Pulmonary artery endothelial cell (primary cell): Measurements from ENCODE around the gene BABAM2. TPM values are rescaled to one million over a fixed set of nuclear protein-coding genes. Genes with fewer than 3 reads are reported as not detected.

Experiments
- DNase-seq: peaks from one replicate; pipeline ENCODE4 v3.0.0-alpha.2; 2011; ENCODE audit warnings: low read depth, low spot score
- total RNA-seq: library from RNA; depleted of rRNA; stranded (reverse); fragments of >200 nt; gene quantifications from 2 replicates; pipeline ENCODE4 v1.2.3, GENCODE V29; 2014

BABAM2 gene
- total RNA-seq, 1 donor from 2014 or later: 12.9 TPM

DNA sequence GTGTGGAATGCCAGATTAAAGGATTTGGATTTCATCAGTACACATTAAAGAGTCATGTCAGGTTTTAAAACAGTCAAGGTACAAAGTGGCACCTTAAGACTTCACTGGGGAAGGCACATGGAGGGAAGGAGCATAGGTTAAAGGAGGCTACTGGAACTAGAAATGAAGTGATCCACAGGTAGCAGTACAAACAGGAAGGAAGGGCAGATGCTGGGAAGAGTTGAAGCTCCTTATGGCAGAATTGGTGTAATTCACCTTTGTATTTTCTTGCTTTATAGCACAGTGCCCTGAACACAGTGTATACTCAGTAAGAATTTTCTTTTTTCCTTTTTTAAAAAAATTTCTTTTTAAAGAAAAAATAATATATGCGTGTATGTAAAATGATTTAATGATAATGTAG is 177.1 kb downstream of the BABAM2 start:
- DNase-seq: no peak

DNA sequence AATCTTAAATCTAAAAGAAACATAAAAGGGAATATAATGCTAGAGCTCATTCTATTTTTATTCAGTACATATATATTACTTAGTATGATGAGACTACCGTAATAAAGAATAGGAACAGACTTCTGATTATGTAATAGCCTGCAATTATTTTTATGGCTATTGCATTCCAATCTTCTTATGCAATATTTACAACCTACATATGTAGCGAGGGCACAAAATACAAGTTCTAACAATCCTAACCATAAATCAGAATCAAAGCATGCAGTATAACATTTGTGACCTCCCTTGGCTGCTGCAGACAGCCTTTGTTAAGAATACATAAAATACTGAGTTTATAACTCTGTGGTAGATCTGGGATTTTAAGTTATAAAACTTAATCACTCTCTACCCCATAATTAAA is 177.6 kb downstream of the BABAM2 start:
- no peak for DNase-seq

DNA sequence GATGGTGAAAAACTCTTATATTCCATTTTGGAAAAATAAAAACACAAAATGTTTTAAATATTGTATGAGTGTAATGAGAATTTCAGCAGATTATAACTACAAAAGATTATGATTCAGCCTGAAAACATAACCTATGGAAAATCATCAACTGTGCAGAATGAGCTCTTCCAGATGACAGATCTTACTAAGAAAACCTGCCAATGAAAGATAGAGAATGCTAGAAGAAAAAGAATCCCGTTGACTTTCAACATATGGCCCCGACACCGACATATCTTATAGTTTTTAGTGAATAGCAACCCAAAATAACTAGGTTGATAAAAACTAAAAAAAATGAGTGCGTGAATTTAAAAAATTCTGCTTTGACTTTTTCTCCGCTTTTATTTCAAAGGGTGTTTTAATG is 178.0 kb downstream of the BABAM2 start:
- no peak for DNase-seq

DNA sequence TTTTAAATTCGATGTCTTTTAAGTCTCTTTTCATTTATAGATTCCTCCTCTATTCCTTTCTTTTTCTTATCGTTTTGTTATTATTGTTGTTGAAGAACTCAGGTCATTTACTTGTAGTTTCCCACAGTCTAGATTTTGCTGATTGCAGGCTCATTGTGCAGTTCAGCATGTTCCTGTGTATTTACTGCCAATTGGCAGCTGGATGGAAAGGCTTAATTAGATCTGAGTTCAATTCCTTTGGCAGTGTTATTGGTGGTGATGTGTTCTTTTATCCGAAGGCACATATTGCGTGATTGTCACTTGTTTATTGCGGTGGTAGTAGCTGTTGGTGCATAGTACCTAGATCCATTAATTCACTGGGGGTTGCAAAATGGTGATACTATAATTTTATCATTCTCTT is 180.7 kb downstream of the BABAM2 start:
- no peak for DNase-seq

DNA sequence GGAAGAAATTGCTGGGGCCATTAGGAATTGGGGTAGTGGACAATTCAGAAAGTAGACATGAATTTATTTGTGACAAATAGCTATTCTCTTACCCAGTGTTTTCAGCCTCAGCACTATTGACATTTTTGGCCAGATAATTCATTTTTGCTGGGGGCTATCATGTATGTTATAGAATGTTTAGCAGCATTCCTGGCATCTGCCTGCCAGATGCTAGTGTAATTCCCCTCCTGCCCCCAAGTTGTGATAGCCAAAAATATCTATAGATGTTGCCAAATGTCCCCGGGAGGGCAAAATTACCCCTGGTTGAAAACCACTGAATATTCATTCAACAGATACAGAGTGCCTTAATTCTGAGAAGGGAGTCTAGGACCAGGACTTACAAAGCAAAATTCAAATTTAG is 183.6 kb downstream of the BABAM2 start:
- no peak for DNase-seq

DNA sequence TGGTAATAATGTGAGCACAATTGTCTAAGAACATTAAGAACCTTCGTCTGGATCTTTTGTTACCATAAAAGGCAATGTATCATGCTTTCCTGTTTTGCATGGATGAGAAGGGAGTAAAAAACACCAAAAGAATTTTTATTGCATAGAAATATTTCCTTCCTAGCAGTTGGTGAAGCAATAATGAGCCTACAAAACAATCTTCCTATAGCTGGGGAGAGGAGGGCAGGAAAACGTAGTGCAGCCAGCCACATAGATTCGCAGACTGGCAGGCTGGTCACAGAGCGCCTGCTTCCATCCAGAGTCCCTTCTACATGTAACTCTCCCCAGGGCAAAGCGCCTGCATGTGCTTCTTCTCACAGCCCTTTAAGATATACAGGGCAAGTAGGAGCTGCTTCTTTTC is 190.4 kb downstream of the BABAM2 start:
- peak; percentile 83 for DNase-seq

DNA sequence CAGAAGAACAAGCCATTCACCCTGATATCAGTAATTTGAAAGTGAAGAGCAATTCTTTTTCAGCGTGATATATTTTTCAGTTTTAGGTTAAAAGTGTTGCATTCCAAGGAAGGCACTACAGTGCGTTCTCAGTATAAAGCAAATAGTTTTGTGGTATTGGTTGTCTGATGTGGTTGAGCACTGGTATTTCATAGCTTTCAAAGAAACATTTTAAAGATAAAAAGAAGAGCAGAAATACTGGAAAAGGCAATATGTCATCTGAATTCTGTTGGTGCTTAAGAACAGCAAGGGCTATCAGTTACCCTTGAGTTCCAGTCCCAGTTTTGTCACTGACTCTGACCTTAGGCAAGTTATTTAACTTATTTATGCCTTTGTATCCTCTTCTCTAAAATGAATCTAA is 191.6 kb downstream of the BABAM2 start:
- DNase-seq: no peak

DNA sequence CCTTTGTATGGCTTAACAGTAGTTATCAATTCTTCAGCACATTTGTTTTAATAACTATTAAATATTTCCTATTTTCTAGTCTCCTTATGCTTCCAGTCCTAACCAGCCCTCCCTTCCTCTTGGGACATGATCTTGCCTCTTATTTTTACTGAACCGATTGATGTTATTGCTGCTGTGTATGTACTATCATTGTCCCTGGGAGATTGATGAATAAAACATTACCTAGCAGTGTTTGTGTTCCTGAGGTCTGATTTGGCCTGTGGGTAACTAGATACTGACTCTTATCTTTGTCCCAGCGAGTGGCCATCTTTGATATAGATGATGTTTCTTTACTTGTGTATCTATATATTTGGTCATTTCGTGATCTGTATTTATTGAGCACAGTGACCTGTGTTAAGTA is 192.9 kb downstream of the BABAM2 start:
- DNase-seq: no peak

DNA sequence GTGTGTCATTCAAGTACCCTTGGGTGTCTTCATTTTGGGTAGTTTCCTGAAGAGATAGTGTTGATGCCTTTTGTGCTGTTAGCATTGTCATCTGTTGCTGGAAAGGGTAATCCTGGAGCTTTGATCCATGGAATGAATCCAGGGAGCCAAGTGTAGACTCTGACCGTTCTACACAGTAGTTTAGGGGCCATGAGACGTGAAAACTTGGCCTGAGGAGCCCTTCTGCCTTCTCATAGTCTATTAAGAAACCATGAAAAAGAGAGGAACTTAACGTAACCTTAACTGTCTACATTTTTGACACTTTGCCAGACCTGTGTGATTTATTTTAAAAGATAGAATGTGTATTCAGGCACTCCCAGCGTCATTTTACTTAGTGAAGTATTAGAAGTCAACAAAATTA is 194.0 kb downstream of the BABAM2 start:
- no peak for DNase-seq

DNA sequence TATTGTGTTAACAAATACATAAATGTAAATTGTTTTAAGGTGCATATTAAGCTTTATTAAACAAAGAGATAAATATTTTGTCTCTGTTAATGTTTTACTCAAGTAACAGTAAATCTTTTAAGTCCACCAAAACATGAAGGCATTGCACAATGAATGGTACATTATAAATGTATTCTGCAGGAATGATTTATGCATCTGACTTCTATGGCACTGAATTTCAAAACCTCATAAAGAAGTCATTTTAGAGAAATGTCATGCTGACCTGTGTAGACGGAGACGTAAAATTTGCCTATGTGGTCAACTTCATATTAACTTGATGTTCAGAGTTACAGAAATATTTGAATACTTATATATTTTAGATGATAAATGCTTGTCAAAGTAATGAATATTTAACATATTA is 194.7 kb downstream of the BABAM2 start:
- no peak for DNase-seq

DNA sequence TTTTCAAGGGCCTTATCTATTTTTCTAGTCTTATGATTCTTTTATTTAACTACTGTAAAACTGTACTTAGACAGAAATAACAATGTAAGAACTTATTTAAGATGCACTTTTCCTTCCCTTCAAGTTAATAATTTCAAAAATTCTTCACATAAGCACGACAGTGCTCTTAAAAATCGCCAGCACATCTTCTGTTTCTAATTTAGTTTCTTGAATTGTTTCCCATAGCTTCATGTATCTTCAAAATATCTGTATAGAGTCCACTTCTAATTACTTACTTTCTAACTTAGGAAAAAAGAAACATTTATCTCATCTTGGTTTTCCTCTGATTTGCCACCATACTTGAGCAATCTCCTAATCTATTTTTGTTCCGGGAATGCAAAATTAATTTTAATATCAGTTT is 196.1 kb downstream of the BABAM2 start:
- DNase-seq: no peak

DNA sequence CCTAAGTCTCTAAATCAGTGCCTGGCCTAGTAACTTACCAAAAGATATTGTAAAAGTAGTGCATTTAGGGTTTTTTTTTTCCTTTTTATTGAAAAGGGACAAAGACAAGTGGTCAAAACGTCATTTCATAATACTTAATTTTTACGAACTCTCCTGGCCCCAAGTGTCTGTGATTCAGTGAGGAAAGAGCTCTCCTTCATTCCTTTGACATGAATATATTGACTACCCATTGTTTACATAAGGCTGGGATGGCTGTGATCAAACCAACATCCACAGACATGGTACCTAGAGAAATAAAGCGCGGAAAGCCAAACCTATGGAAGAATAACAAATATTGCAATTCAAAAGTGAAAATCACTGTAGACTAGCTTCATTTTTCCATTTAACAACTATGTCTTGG is 198.4 kb downstream of the BABAM2 start:
- DNase-seq: no peak

DNA sequence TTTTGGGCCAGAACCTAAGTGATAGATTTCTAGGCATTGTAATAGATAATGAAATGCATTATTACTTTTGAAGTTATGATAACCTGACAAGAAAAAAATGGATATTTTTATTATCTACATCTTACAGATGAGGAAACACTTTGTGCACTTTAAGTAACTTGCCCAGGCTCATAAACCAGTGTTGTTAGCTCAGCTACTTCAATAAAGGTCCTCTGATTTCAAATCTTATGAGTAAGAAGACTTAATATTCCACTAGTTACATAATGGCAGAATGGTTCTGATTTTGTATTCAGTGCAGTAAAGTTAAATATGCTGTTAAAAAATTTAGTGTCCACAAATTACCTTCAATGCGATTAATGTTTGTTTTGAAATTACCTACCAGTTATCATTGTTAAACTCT is 199.0 kb downstream of the BABAM2 start:
- no peak for DNase-seq

DNA sequence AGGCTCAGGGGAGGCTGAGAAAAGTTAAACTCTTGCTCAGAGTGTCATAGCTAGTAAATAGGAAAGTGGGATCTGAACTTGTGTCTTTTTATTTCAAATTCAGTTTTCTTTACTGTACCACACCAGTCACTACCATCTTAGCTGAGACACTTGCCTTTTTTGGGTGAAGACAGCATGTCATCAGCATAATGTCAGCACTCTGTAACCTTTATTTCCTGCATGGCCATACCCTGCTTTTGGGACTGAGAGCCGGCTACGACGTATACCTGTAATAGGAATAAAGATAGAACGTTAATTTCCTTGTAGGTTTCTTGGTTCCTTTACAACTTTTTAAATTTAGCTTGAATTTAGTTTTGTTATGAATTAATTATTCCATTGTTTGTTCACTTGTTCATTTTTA is 202.8 kb downstream of the BABAM2 start:
- no peak for DNase-seq

DNA sequence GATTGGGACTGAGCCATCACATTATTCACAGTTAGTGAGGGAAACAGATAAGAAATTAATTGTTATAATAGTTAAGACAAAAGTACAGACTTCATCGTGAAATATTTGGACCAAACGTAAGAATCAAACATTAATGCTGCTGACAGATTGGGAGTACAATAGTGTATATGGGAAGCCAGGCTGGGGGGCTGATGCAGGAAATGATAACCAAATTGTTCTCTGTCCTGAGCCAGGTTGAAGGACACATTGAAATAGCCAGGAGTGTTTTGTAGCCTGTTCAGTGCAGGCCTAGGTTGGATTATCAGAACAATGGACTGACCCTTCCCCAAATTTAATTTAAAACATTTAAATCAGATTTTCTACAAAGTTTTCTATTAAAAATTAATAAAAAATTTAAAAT is 203.2 kb downstream of the BABAM2 start:
- no peak for DNase-seq

DNA sequence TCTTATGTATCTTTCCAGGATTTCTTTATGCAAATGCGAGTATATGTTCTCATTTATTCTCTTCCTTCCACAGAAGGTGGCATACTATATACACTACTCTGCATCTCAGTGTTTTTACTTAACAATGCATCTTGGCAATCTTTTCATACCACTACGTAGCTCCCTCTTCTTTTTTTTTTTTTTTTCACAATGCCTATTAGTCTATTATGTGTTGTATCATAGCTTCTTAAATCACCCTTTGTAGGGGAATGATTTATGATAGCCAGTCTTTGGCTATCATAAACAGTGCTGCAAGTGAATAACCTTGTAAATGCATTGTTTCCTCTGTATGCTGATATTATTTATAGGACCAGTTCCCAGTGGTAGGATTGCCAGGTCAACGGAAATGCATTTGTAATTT is 204.2 kb downstream of the BABAM2 start:
- no peak for DNase-seq

DNA sequence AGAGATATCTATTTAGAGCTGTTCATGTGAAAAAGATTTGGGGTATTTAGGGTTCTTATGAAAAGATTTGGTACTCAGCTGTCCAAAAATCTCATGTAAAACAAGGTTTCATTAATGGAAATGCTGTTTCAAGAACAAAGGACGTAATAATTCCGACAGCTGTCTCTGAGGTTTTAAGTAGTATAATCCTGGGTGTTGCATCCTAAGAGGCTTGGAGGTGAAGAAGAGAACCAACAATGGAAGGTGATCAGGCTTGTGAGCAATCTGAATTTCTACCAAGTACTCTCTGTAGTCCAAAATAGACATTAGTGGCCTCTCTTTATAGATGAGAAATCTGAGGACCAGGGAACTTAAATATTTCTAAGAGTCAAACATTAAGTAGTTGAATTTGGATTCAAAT is 205.1 kb downstream of the BABAM2 start:
- DNase-seq: no peak

DNA sequence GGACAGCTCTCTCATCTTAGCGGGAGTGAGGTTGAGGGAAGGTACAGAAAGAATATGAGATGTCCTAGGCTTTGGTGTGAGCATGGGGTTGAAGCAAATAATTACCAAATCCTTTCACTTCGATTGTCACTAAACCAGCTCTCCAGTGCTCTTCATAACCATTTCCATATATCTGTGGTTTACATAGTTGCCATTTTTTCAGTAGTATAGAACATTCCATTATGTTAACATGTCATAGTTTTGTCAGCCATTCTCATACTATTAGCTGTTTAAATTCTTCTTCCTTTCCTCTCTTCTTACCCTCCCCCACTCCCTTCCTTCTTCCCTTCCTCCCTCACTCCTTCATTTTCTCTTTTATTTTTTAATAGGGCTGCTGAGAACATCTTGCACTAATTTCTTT is 205.9 kb downstream of the BABAM2 start:
- DNase-seq: no peak

DNA sequence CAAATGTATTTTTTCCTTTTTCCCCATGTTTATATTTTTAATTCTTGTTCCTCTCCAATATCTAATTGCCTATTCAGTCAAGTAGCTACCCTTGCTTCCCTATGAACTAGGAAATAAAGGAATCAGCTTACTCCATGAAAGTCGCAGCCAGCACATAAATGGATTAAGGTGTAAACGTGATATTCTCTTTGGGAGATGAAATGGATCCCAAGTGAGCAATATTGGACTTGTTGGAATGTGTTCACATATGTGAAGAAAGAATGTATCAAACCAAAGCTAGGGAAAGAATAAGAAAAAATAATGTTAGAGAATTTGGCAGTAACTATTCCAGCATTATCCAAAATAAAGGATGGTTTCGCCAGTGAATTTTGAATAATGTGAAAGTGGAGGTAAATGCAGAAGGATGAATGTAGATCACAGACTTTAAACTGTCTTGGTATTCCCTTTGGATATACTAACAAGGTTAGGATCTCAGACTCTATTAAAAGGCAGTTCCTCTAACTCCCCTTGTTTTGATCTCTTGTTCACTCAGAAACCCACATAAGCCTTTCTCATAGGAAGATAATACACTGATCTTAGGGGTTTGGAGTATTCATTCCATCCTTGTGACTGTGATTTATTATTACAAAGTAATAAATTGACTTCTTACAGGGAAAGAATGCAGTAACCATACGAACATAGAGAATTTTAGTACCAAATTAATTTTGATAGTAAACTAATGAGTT is 208.1 kb downstream of the BABAM2 start:
- no peak for DNase-seq

DNA sequence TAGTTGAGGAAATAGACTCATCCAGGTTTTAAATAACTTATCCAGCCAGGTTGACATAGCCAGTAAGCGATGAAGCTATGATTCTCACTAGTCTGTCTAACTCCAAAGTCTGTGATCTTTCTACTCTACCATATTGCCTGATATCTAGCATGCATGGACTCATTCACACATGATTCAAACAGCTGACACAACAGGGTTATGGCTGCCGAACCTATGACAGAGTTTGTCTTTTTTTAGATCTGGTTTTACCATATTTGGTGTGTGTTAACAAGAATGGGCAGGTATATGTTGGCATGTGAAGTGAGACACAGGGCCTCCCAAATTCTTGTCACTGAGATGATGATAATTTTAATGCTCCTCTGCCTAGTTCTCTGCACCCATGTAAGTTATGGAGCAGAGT is 210.6 kb downstream of the BABAM2 start:
- DNase-seq: no peak

DNA sequence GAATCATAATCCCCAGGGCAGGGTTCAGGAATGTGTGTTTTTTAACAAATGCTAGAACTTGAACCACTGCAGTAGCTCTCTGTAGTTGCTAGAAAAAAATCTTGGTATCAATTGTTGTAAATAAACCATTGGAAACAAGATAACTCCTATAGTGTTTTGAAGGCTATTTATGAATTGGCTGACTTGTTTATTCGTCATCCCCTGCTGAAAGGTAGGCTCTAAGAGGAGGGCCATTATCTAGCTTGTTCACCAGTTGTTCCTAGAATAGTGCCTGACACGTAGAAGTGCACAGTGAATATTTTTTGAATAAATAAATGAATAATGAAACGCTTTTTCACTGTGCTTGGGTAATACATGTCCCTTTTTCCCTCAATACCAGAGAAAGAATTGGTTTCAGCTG is 211.4 kb downstream of the BABAM2 start:
- no peak for DNase-seq

DNA sequence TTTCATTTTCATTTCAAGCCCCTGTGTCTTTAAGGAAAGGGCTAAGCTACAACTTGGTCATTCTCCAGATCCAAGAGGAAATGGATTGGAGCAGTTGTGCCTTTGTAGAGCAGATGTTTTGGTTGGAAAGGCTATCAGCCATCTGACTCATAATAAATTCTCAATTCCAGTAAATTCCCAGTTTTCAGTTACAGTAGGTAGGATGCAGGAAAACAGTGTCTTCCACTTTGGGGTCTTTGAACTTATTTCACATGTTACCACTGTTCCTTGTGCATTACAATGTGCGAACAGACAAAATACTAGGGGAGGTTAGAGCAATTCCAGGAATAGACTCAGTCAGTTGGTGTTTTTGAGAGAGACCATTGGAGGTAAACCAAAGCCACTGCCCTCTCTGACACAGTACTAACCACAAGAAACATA is 211.9 kb downstream of the BABAM2 start:
- peak; percentile 81 for DNase-seq

DNA sequence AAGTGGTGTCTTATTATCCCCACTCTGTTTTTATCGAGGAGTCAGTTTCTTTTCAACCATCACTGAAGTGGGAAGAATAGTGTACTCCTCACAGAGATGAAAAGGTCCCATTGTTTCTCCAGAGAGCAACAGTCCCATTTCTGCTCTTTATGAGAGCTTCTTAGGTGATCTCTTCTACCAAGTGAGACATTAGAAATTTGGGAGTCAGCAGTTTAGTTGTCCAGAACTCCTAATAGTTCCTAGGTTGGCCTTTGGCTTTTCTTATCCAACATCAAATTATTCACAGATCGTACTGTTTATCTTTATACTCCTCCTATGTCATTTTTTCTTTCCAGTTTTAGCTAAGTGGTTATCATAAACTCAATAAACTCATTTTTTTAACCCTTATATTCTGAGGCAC is 213.1 kb downstream of the BABAM2 start:
- no peak for DNase-seq

DNA sequence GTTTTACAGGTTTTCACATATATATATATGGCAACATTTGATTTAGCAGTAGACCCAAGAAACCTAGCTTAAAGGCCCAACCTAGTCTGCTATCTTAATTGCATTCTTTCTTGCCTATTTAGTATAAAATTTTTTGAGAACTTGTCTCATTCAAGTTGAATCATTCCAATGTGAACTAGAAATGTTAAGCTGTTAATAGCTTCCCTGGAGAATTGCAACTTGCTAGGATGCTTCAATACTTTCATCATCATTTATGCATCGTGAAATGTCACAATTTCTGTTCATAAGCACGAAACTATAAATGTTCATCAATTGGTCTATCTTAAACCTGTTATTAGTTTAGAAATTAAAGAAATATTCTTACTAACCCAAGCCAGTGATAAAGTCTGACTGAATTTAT is 217.6 kb downstream of the BABAM2 start:
- DNase-seq: no peak
